Measurements from ENCODE around the gene GLT1D1. TPM values are rescaled to one million over a fixed set of nuclear protein-coding genes. Genes with fewer than 3 reads are reported as not detected.

The GLT1D1 gene
- polyA plus RNA-seq, 3 donors = 40.6 to 55.6 (median 53.3) TPM

GRCh38 chr12:128933926-128934325, 80.6 kb downstream of the GLT1D1 start:
- H3K79me2 ChIP-seq (ENCODE audit: insufficient read depth, low read length) = no peaks in the 10 kb centered on the region
- no peak overlapping the region for H3K27ac ChIP-seq (ENCODE audit: low read depth in 1 of 2, low read length in 2 of 2)
- no peaks in the 10 kb centered on the region for H3K27me3 ChIP-seq (ENCODE audit: control insufficient read depth in 2 of 2, insufficient read depth in 2 of 2, low read length in 2 of 2)
- H3K4me3 ChIP-seq (replicated peaks in 1 of 3; ENCODE audit: low read depth in 2 of 3, low read length in 3 of 3) = no peak overlapping the region
- no peaks in the 10 kb centered on the region for H3K4me1 ChIP-seq (ENCODE audit: control insufficient read depth in 1 of 2, insufficient read depth in 2 of 2, low read length in 2 of 2)
- H3K4me2 ChIP-seq (replicated peaks; ENCODE audit: extremely low read depth, low read length, poor library complexity, severe bottlenecking) = no peak overlapping the region
- Mint-ChIP-seq H3K4me3 (no peak overlapping the region), H3K27ac (no peak overlapping the region), H3K9me3 (peaks cover 0 to 13% (median 4%) of the 10 kb centered on the region in 7 donors), H3K36me3 (peaks cover 50 to 74% of the 10 kb centered on the region in 2 donors), H3K4me1 (peaks cover 4% of the 10 kb centered on the region), H3K27me3 (ENCODE audit: low read depth in 3 of 3) (peaks cover 0 to 12% (median 4%) of the 10 kb centered on the region in 3 donors)
- peaks cover 20 to 52% of the 10 kb centered on the region in 2 donors for H3K36me3 ChIP-seq (replicated peaks in 1 of 2; ENCODE audit: control insufficient read depth in 1 of 2, insufficient read depth in 2 of 2, low read length in 2 of 2)
- no peak for TF ChIP-seq CTCF (IDR thresholded peaks at IDR 0.05)
- no peak overlapping the region for H2AFZ ChIP-seq (ENCODE audit: insufficient read depth, low read depth, low read length, poor library complexity, severe bottlenecking)
- no peaks in the 10 kb centered on the region for H3K9me3 ChIP-seq (replicated peaks in 1 of 2; ENCODE audit: control insufficient read depth in 1 of 2, insufficient read depth in 1 of 2, low read length in 2 of 2)
- WGBS (ENCODE audit: insufficient coverage) = 100% methylated on average over 3 of the region's 7 CpGs
- H4K20me1 ChIP-seq (ENCODE audit: insufficient read depth, low read length) = peaks cover 93% of the 10 kb centered on the region
- intact Hi-C loops (cut with micrococcal nuclease) = no loop called here
- no peak overlapping the region for H3K9ac ChIP-seq (ENCODE audit: insufficient read depth, low read length, poor library complexity, severe bottlenecking)
- no peak for DNase-seq

- no peak overlapping the region for H3K4me3 Mint-ChIP-seq
- peaks cover 2 to 25% of the 10 kb centered on the region in 2 donors for H3K36me3 ChIP-seq (replicated peaks in 1 of 2; ENCODE audit: control insufficient read depth in 1 of 2, insufficient read depth in 2 of 2, low read length in 2 of 2)
- H3K4me3 ChIP-seq (replicated peaks in 1 of 3; ENCODE audit: low read depth in 2 of 3, low read length in 3 of 3) = no peak overlapping the region
- H3K36me3 Mint-ChIP-seq = peaks cover 44 to 73% of the 10 kb centered on the region in 2 donors
- no peak overlapping the region for H2AFZ ChIP-seq (ENCODE audit: insufficient read depth, low read depth, low read length, poor library complexity, severe bottlenecking)
- H3K79me2 ChIP-seq (ENCODE audit: insufficient read depth, low read length) = no peaks in the 10 kb centered on the region
- H3K9ac ChIP-seq (ENCODE audit: insufficient read depth, low read length, poor library complexity, severe bottlenecking) = no peak overlapping the region
- DNase-seq = no peak
- no peak overlapping the region for H3K27ac Mint-ChIP-seq
- H3K9me3 ChIP-seq (replicated peaks in 1 of 2; ENCODE audit: control insufficient read depth in 1 of 2, insufficient read depth in 1 of 2, low read length in 2 of 2) = no peaks in the 10 kb centered on the region
- H3K27me3 ChIP-seq (ENCODE audit: control insufficient read depth in 2 of 2, insufficient read depth in 2 of 2, low read length in 2 of 2) = no peaks in the 10 kb centered on the region
- peaks cover 87% of the 10 kb centered on the region for H4K20me1 ChIP-seq (ENCODE audit: insufficient read depth, low read length)
- H3K27ac ChIP-seq (ENCODE audit: low read depth in 1 of 2, low read length in 2 of 2) = no peak overlapping the region
- peaks cover 3 to 4% (median 3%) of the 10 kb centered on the region in 3 donors for H3K27me3 Mint-ChIP-seq (ENCODE audit: low read depth in 3 of 3)
- TF ChIP-seq CTCF (IDR thresholded peaks at IDR 0.05) = no peak
- peaks cover 7% of the 10 kb centered on the region for H3K4me1 Mint-ChIP-seq
- peaks cover 0 to 10% (median 3%) of the 10 kb centered on the region in 7 donors for H3K9me3 Mint-ChIP-seq
- H3K4me1 ChIP-seq (ENCODE audit: control insufficient read depth in 1 of 2, insufficient read depth in 2 of 2, low read length in 2 of 2) = no peaks in the 10 kb centered on the region
- intact Hi-C loops (cut with micrococcal nuclease) = no loop called here
- WGBS (ENCODE audit: insufficient coverage) = 100% methylated on average over 1 of the region's 5 CpGs
- H3K4me2 ChIP-seq (replicated peaks; ENCODE audit: extremely low read depth, low read length, poor library complexity, severe bottlenecking) = no peak overlapping the region
Observed at GRCh38 chr12:128938886-128939285, 85.6 kb downstream of the GLT1D1 start.

All from CD14-positive monocyte (primary cell).